D341Med (cell line): ENCODE data around the gene TLE6.
"Not testable (repeated sequence)": the region's sequence is repeated elsewhere in the genome, so short reads cannot be mapped to it uniquely, and the experiment has no call there.

Experiments
- DNase-seq: peaks from one replicate; pipeline ENCODE4 v3.0.0; 2012; ENCODE audit warnings: low spot score

TLE6 gene

GRCh38 chr19:3004522-3004921, 27.2 kb downstream of the TLE6 start:
- no peak for DNase-seq

- peak; percentile 21 for DNase-seq
These were observed 28.0 kb downstream of the TLE6 start for GRCh38 chr19:3005345-3005744.

GRCh38 chr19:3006075-3006767, 28.9 kb downstream of the TLE6 start:
- DNase-seq, result peak; percentile 36

- DNase-seq, result peak; percentile 20
These were observed 30.6 kb downstream of the TLE6 start for GRCh38 chr19:3007975-3008374.

GRCh38 chr19:3008994-3009393, 31.6 kb downstream of the TLE6 start:
- DNase-seq, result no peak

- peak; percentile 39 for DNase-seq
These were observed 33.5 kb downstream of the TLE6 start for GRCh38 chr19:3010871-3011270.

GRCh38 chr19:3012059-3012458, 34.7 kb downstream of the TLE6 start:
- not testable (repeated sequence) for DNase-seq

GRCh38 chr19:3012621-3013262, 35.4 kb downstream of the TLE6 start:
- DNase-seq, result peak; percentile 21

GRCh38 chr19:3013263-3013725, 35.9 kb downstream of the TLE6 start:
- DNase-seq, result peak; percentile 30

- DNase-seq, result peak; percentile 12
These were observed 36.8 kb downstream of the TLE6 start for GRCh38 chr19:3014135-3014534.

- peak; percentile 37 for DNase-seq
These were observed 38.0 kb downstream of the TLE6 start for GRCh38 chr19:3015126-3016057.

- DNase-seq, result no peak
These were observed 40.6 kb downstream of the TLE6 start for GRCh38 chr19:3017923-3018322.

GRCh38 chr19:3019211-3019854, 42.0 kb downstream of the TLE6 start:
- DNase-seq, result peak; percentile 12

- peak; percentile 5 for DNase-seq
These were observed 43.1 kb downstream of the TLE6 start for GRCh38 chr19:3020321-3020960.

GRCh38 chr19:3024509-3024869, 47.1 kb downstream of the TLE6 start:
- no peak for DNase-seq

- DNase-seq, result peak; percentile 65
These were observed 47.6 kb downstream of the TLE6 start for GRCh38 chr19:3024870-3025548.

- DNase-seq, result no peak
These were observed 48.2 kb downstream of the TLE6 start for GRCh38 chr19:3025549-3025886.

- DNase-seq, result no peak
These were observed 49.4 kb downstream of the TLE6 start for GRCh38 chr19:3026768-3027167.

GRCh38 chr19:3027292-3027691, 49.9 kb downstream of the TLE6 start:
- DNase-seq, result no peak

GRCh38 chr19:3027981-3028304, 50.6 kb downstream of the TLE6 start:
- DNase-seq, result no peak

- DNase-seq, result no peak
These were observed 51.1 kb downstream of the TLE6 start for GRCh38 chr19:3028305-3029064.
